Measurements from ENCODE around the gene PCK1.

The PCK1 gene

GRCh38 chr20:57536771-57537724 is 23.9 kb upstream of the PCK1 start:
- DNase-seq = no peak

- DNase-seq = no peak
Observed at GRCh38 chr20:57537822-57538221, 23.1 kb upstream of the PCK1 start.

GRCh38 chr20:57539889-57540288 is 21.0 kb upstream of the PCK1 start:
- DNase-seq = no peak

- DNase-seq = no peak
Observed at GRCh38 chr20:57540890-57541580, 19.9 kb upstream of the PCK1 start.

- no peak for DNase-seq
Observed at GRCh38 chr20:57543754-57544153, 17.2 kb upstream of the PCK1 start.

GRCh38 chr20:57544838-57545564 is 15.9 kb upstream of the PCK1 start:
- DNase-seq = no peak

GRCh38 chr20:57545927-57546662 is 14.8 kb upstream of the PCK1 start:
- DNase-seq = no peak

GRCh38 chr20:57546956-57547649 is 13.8 kb upstream of the PCK1 start:
- no peak for DNase-seq

GRCh38 chr20:57548177-57549058 is 12.5 kb upstream of the PCK1 start:
- DNase-seq = no peak

- DNase-seq = no peak
Observed at GRCh38 chr20:57552471-57552870, 8.4 kb upstream of the PCK1 start.

- DNase-seq = no peak
Observed at GRCh38 chr20:57553376-57554018, 7.4 kb upstream of the PCK1 start.

GRCh38 chr20:57555457-57556184 is 5.3 kb upstream of the PCK1 start:
- DNase-seq = no peak

GRCh38 chr20:57556980-57557274 is 4.0 kb upstream of the PCK1 start:
- no peak for DNase-seq

- no peak for DNase-seq
Observed at GRCh38 chr20:57557926-57558613, 2.8 kb upstream of the PCK1 start.

GRCh38 chr20:57558614-57559288 is 2.2 kb upstream of the PCK1 start:
- DNase-seq = no peak

- no peak for DNase-seq
Observed at GRCh38 chr20:57559289-57559634, 1.6 kb upstream of the PCK1 start.

- no peak for DNase-seq
Observed at GRCh38 chr20:57559658-57560553, 1.0 kb upstream of the PCK1 start.
